Bronchial epithelial cell (primary cell): ENCODE data around the gene FARP1. TPM values are rescaled to one million over a fixed set of nuclear protein-coding genes. Genes with fewer than 3 reads are reported as not detected.

ENCODE experiments used
- DNase-seq: peaks from one replicate; pipeline ENCODE4 v3.0.0-alpha.2; 2010; ENCODE audit warnings: low read depth
- FAIRE-seq: peaks from 2 replicates; lab custom pipeline; 2011; peaks lifted over from hg19 to GRCh38; lab: Jason Lieb, UNC
- H3K27me3 ChIP-seq: 2 replicates; pipeline ENCODE4 v1.5.1; 2011; ENCODE audit warnings: low read length; ENCODE audit not compliant: control insufficient read depth, insufficient read depth
- H3K36me3 ChIP-seq: 2 replicates; pipeline ENCODE4 v1.5.1; 2011; ENCODE audit warnings: low read length; ENCODE audit not compliant: control insufficient read depth, insufficient read depth
- H3K4me3 ChIP-seq: 2 replicates; pipeline ENCODE4 v1.5.1; 2011; ENCODE audit warnings: mild to moderate bottlenecking, low read depth, low read length, control low read depth
- total RNA-seq: library from RNA; depleted of rRNA; stranded (reverse); fragments of >200 nt; gene quantifications from 2 replicates; pipeline ENCODE4 v1.2.1, GENCODE V29; 2014
- TF ChIP-seq, protein P1 (sequence below): IDR thresholded peaks from 2 replicates; pipeline ENCODE4 v1.5.1; 2011; ENCODE audit warnings: mild to moderate bottlenecking, moderate library complexity, low read length, control low read depth, inconsistent platforms; ENCODE audit not compliant: insufficient read depth, severe bottlenecking

FARP1 gene
- total RNA-seq, 1 donor from 2014 or later, result 11.1 TPM

DNA sequence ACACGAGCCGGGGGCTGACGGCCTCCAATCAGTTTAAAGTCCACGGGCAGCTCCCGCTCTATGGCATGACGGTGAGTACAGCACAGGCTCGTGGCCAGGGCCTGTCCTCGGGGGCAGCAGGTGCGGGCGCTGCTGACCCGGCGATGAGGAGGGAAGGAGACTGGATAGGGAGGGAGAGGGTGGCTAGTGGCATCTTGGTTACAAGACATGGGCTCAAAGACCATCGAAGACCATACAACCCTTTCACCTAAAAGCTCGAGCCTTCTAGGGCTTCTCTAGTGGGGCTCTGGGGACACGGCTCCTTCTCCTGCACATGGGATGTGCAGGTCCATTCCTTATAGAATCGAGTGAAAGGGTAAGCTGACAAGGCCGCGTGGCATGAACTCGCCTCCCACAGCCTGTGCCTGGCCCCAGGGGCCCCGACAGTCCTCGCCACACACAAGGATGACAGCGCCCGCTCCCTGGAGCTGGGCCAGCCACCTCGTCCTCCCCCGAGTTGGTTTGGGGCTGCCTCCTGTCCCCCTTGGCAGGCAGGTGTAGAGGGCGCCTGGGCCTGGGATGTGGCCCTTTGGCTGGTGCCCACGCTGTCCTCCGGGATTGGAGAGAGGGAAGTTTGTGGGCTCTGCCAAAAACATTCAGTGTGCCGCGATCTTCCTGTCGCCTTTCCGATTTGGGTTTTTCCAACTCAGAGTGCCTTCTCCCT lies 296.4 kb downstream of the FARP1 start:
- Histone ChIP-seq H3K4me3 (no peak overlapping the region), H3K36me3 (no peaks in the 10 kb centered on the region), H3K27me3 (no peaks in the 10 kb centered on the region)
- TF ChIP-seq, protein P1, sequence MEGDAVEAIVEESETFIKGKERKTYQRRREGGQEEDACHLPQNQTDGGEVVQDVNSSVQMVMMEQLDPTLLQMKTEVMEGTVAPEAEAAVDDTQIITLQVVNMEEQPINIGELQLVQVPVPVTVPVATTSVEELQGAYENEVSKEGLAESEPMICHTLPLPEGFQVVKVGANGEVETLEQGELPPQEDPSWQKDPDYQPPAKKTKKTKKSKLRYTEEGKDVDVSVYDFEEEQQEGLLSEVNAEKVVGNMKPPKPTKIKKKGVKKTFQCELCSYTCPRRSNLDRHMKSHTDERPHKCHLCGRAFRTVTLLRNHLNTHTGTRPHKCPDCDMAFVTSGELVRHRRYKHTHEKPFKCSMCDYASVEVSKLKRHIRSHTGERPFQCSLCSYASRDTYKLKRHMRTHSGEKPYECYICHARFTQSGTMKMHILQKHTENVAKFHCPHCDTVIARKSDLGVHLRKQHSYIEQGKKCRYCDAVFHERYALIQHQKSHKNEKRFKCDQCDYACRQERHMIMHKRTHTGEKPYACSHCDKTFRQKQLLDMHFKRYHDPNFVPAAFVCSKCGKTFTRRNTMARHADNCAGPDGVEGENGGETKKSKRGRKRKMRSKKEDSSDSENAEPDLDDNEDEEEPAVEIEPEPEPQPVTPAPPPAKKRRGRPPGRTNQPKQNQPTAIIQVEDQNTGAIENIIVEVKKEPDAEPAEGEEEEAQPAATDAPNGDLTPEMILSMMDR, result no peak
- DNase-seq (no peak), FAIRE-seq (no peak)

DNA sequence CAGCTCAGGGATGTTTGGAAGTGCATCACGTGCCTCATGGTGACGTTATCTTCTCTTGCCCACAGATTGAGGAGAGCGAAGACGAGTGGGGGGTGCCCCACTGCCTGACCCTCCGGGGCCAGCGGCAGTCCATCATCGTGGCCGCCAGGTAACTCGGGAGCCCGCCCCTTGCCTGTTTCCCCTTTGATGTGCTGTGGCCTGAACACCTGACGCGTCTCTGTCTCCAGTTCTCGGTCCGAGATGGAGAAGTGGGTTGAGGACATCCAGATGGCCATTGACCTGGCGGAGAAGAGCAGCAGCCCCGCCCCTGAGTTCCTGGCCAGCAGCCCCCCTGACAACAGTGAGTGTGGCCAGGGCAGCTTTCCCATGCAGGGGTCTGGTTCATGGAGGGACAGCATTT lies 297.0 kb downstream of the FARP1 start:
- FAIRE-seq (no peak), DNase-seq (no peak)
- Histone ChIP-seq H3K27me3 (no peaks in the 10 kb centered on the region), H3K36me3 (no peaks in the 10 kb centered on the region), H3K4me3 (no peak overlapping the region)
- TF ChIP-seq, protein P1, result no peak

DNA sequence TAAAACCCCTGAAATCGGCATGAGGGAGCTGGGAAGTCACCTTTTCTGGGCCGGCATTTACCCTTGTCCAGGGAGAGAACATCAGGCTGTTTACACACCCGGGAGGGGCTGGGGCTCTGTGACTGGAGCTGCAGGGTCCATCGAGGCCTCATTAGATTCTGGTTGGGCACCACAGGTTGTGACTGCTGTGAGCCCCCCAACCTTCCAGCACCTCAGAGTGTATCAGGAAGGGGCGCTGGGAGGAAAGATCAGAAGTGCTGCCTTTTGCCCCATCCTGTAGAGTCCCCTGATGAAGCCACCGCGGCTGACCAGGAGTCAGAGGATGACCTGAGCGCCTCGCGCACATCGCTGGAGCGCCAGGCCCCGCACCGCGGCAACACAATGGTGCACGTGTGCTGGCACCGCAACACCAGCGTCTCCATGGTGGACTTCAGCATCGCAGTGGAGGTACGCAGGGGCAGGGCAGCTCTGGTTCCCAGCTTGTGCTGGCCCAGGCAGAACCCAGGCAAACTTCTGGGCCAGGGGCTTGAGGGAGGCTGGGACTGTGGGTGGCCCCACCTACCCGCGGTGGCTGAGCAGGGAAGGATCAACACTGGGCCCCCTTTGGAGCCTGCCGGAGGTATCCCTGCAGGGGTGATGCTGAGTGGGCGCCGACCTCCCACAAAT lies 297.6 kb downstream of the FARP1 start:
- H3K4me3 ChIP-seq, result no peak overlapping the region
- TF ChIP-seq, protein P1, result no peak
- no peaks in the 10 kb centered on the region for H3K27me3 ChIP-seq
- DNase-seq (no peak), FAIRE-seq (no peak)
- no peaks in the 10 kb centered on the region for H3K36me3 ChIP-seq

DNA sequence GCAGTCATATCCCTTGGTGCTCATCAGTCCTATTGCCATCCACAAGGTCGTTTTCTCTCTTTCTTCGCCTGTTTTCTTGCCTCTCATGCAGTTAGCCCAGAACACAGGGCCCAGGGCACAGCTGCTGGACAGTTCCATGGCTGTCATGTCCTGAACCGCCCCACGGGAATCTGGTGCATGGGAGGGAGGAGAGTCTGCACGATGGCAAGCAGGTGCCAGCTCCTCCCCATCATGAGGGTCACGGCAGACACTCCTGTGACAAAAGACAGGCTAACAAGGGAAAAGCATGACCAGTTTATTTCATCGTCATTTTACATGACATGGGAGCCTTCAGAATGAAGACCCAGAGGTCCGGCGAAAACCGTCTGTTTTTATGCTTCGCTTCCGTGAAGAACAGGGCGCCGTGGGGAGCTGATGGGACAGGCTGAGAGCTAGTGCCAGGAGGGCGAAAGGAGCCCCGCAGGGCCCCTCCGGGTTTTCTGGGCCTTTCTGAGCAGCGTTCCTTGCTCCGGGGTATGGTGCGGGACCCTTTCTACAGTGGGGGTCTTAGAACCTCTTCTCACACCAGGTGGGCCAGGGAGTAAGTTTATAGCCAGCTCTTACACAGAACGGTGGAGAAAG lies 298.3 kb downstream of the FARP1 start:
- no peak overlapping the region for H3K4me3 ChIP-seq
- TF ChIP-seq, protein P1, result no peak
- no peaks in the 10 kb centered on the region for H3K36me3 ChIP-seq
- DNase-seq, result no peak
- no peaks in the 10 kb centered on the region for H3K27me3 ChIP-seq
- FAIRE-seq, result no peak

DNA sequence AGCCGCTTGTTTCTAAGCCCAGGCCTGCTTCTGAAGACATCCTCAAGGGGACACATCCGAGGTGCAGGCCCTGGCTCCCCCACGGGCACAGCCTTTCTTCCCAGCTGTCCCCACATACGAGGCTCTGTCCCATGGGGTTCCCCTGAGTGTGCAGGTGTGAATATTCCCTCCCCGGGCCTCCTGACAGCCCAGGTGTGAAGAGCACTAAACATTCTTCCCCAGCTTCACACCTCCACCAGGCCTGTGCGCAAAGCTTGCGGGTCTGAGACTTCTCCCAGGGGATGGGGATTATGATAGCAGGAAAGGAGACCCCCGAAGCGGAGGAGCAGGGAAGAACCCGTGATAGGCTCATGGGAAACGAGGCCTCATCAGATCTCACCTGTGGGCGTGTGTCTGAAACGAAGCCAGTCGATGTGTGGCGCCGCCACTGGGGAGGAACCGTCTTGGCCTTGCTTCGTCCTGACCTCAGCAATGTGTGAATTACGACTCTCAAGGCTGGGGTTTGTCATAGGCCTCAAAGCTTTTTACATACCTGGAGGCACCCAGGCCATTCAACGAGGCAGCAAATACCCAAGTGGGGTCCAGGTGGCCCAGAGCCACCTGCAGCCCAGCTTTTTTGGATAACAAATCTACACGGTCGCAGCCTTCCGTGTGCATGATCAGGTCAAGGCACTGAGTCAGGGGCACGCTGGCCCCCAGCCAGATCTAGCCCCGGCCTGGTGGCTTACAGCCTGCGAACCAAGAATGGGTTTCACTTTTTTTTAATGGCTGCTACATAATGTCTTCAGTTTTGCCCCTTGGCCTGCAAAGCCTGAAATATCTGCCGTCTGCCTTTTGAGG lies 299.7 kb downstream of the FARP1 start:
- Histone ChIP-seq H3K4me3 (no peak overlapping the region), H3K27me3 (no peaks in the 10 kb centered on the region), H3K36me3 (no peaks in the 10 kb centered on the region)
- DNase-seq (no peak), FAIRE-seq (no peak)
- TF ChIP-seq, protein P1, result no peak
